Calu3 (cell line): ENCODE data around the gene RGS16. TPM values are rescaled to one million over a fixed set of nuclear protein-coding genes. Genes with fewer than 3 reads are reported as not detected.

Experiments
- BruUV-seq: library from RNA; stranded (reverse); fragments of 400-500 nt; replicated peaks from 2 replicates; lab custom pipeline; 2021; lab: Mats Ljungman, UMichigan
- CTCF ChIA-PET: fragments of 300-600 bp; sonication (Branson Sonifier 250); formaldehyde crosslinking; loops from one replicate; lab custom pipeline; 2022; ENCODE audit warnings: antibody characterized with exemption; lab: Charles Lee
- DNase-seq: peaks from one replicate; pipeline ENCODE4 v3.0.0; 2022
- H3K27ac Mint-ChIP-seq: one replicate; pipeline ENCODE4 v1.8.0; 2022; ENCODE audit warnings: mixed read lengths; ENCODE audit not compliant: unreplicated experiment
- H3K27me3 Mint-ChIP-seq: one replicate; pipeline ENCODE4 v1.8.0; 2022; ENCODE audit warnings: mixed read lengths; ENCODE audit not compliant: unreplicated experiment
- H3K36me3 Mint-ChIP-seq: one replicate; pipeline ENCODE4 v1.8.0; 2022; ENCODE audit warnings: mild to moderate bottlenecking, moderate library complexity, mixed read lengths; ENCODE audit not compliant: insufficient read depth, unreplicated experiment
- H3K4me1 Mint-ChIP-seq: one replicate; pipeline ENCODE4 v1.8.0; 2022; ENCODE audit warnings: mild to moderate bottlenecking, low read depth, mixed read lengths; ENCODE audit not compliant: unreplicated experiment
- H3K4me3 Mint-ChIP-seq: one replicate; pipeline ENCODE4 v1.8.0; 2022; ENCODE audit warnings: mild to moderate bottlenecking, low read depth, moderate library complexity, mixed read lengths; ENCODE audit not compliant: unreplicated experiment
- H3K9me3 Mint-ChIP-seq: one replicate; pipeline ENCODE4 v1.8.0; 2022; ENCODE audit warnings: low read depth, mixed read lengths; ENCODE audit not compliant: unreplicated experiment
- intact Hi-C: fragments of 100-400 bp; cut with micrococcal nuclease; formaldehyde crosslinking; loops from one replicate; pipeline ENCODE4 v1.10.0; 2022; ENCODE audit not compliant: unreplicated experiment
- total RNA-seq: library from RNA; stranded (reverse); gene quantifications from 2 replicates; pipeline ENCODE4 v1.2.3, GENCODE V29; 2022
- TF ChIP-seq, protein P1 (sequence below): fragments of 200-600 bp; IDR thresholded peaks from one replicate; pipeline ENCODE4 v1.8.0; 2022; ENCODE audit warnings: antibody characterized with exemption; ENCODE audit not compliant: unreplicated experiment

The RGS16 gene
- total RNA-seq, 1 experiment from 2014 or later: 1.2 TPM

DNA sequence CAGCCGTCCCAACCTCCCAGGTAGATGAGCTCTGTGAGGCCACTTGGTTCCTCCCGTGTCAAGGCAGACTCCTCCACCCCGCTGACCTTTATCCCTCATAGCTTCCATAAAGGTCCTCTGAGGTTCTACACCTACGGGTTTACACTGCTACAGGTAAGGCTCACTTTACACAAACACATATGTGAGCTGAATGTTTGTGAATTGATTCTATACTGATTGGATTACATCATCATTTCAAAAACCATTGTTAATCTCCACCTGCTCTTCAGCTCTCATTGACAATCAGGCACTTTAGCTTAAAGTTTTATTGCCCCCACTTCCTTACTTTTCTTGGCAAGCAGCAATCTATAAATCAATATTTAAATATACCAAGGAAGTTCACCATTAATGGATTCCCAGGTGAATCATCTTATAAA lies 12.8 kb upstream of the RGS16 start:
- peak overlapping the region; percentile 79 for H3K4me3 Mint-ChIP-seq
- H3K27ac Mint-ChIP-seq: peak overlapping the region; percentile 40
- TF ChIP-seq, protein P1, sequence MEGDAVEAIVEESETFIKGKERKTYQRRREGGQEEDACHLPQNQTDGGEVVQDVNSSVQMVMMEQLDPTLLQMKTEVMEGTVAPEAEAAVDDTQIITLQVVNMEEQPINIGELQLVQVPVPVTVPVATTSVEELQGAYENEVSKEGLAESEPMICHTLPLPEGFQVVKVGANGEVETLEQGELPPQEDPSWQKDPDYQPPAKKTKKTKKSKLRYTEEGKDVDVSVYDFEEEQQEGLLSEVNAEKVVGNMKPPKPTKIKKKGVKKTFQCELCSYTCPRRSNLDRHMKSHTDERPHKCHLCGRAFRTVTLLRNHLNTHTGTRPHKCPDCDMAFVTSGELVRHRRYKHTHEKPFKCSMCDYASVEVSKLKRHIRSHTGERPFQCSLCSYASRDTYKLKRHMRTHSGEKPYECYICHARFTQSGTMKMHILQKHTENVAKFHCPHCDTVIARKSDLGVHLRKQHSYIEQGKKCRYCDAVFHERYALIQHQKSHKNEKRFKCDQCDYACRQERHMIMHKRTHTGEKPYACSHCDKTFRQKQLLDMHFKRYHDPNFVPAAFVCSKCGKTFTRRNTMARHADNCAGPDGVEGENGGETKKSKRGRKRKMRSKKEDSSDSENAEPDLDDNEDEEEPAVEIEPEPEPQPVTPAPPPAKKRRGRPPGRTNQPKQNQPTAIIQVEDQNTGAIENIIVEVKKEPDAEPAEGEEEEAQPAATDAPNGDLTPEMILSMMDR: no peak
- peaks cover 19% of the 10 kb centered on the region for H3K27me3 Mint-ChIP-seq
- H3K36me3 Mint-ChIP-seq: peaks cover 30% of the 10 kb centered on the region
- CTCF ChIA-PET: interaction anchor here (0.7 to 2.3 kb wide), 3 partner anchors 12 to 169 kb away, joined by 3 to 10 read pairs (median 7); no protein-coding TSS in a partner anchor
- H3K4me1 Mint-ChIP-seq: peaks cover 34% of the 10 kb centered on the region
- intact Hi-C loops: loop anchor here (5.0 kb wide), 2 partner anchors 70 to 165 kb away; no protein-coding TSS in a partner anchor
- H3K9me3 Mint-ChIP-seq: peaks cover 3% of the 10 kb centered on the region
- BruUV-seq: no TSS peak
- no peak for DNase-seq

DNA sequence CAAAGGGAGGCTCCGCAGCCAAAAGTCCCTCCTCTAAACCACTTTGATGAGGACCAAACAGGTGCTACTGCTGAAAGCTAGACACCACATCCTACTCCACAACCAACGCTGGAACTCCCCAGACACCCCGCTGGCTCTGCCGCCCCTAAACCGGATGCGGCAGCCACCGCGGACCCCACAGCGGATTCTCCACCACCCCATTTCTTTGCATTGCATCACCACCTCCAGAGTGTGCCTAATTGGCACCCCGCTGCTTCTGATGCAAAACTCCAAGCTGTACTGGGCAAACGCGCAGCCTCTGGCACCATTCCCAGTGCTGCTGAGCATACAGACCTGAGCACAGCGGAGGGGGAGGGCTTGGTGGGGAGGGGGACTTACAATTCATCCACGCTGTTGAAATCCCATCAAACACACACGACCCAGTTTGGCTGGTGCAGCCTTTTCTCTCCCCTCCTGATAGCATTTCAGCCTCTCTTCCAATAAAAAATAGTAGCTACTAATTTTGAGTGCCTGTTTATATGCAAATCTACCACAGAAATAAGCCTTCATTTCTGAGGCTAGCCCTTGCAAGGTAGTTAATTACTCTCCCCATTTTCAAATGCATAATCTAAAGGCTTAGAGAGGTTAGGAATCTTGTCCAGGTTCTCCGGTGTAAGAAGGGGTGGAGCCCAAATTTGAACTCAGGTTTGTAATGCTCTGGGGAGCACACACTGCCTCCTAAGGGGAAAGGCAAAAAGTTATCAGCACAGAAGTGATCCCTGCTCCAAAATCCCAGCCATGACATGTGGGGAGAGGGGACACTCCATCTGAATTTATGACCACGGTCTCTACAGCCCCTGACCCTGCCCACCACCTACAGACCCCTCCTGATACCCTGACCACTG lies 12.2 kb upstream of the RGS16 start:
- Mint-ChIP-seq H3K4me1 (peaks cover 34% of the 10 kb centered on the region), H3K36me3 (peaks cover 30% of the 10 kb centered on the region), H3K27me3 (peaks cover 26% of the 10 kb centered on the region), H3K9me3 (peaks cover 3% of the 10 kb centered on the region), H3K27ac (peak overlapping the region; percentile 40), H3K4me3 (peak overlapping the region; percentile 79)
- BruUV-seq: no TSS peak
- TF ChIP-seq, protein P1: no peak
- intact Hi-C loops: loop anchor here (5.0 kb wide), 2 partner anchors 71 to 166 kb away; no protein-coding TSS in a partner anchor
- CTCF ChIA-PET: interaction anchor here (0.6 to 2.3 kb wide), 5 partner anchors 11 to 180 kb away, joined by 3 to 10 read pairs (median 7); no protein-coding TSS in a partner anchor
- DNase-seq: peak; percentile 49

DNA sequence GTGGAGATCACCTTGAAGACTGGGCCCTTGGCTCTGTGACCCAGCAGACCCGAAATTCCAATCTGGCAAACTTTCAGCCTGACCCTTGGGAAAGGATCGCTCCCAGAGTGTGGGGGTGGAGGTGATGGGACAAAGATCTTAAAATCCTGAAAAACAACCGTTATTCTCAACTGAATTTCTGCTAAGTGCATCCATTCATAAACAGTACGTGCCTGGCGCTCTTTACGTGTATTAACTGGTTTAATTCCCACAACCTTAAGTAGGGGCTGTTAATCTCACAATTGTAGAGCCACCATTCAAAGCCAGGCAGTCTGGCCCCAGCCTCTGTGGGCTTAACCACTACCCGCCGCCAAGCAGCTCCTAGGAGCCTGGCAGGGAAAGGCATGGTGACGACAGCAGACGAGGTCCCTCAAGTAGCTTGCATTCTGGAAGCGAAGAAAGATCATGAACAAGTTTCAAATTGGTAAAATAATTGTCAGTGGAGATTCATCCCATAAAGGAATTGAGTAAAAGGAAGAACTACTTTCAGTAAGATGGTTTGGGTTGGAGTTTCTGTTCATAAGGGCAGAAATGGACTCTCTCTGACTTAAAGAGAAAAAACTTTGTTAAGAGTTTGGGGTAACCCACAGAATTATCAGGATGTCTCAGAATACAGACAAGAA lies 11.4 kb upstream of the RGS16 start:
- TF ChIP-seq, protein P1: no peak
- no TSS peak for BruUV-seq
- peaks cover 30% of the 10 kb centered on the region for H3K36me3 Mint-ChIP-seq
- H3K27ac Mint-ChIP-seq: peak overlapping the region; percentile 40
- peaks cover 34% of the 10 kb centered on the region for H3K27me3 Mint-ChIP-seq
- peaks cover 1% of the 10 kb centered on the region for H3K9me3 Mint-ChIP-seq
- intact Hi-C loops: loop anchor here (5.0 kb wide), 2 partner anchors 72 to 167 kb away; no protein-coding TSS in a partner anchor
- H3K4me3 Mint-ChIP-seq: peak overlapping the region; percentile 79
- CTCF ChIA-PET: interaction anchor here (0.8 to 2.3 kb wide), 6 partner anchors 10 to 171 kb away, joined by 3 to 10 read pairs (median 4); no protein-coding TSS in a partner anchor
- peaks cover 34% of the 10 kb centered on the region for H3K4me1 Mint-ChIP-seq
- no peak for DNase-seq

DNA sequence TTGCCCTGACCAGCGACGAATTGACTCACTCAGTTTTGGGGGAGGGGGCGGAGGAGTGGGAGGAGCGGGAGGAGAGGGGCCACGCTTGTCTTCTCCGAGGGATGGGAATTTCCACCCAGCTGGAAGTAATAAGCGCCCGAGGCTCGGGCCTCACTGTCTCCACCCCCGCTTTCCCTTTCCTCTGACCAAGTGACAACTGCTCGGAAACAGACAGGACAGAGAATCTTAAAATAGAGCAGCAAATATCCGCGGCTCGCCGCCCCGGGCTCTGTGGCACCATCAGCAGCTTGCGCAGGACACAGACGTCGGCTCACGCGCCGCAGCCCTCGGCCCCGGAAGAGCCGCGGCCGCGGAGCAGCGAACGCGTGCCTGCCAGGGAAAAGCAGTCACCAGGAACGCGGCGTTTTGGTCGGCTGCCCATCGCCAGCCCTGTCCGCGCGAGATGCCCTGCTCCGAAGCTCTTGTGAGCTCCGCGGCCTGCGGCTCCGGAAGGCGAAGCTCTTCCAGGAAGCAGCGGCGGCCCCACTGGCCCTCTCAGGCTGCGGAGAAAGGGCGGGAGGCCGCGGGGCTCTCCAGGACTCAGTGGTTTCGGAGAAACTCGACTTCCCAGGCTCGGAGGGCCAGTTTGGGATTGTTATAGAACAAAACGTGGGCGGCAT lies 10.7 kb upstream of the RGS16 start:
- TF ChIP-seq, protein P1: no peak
- Mint-ChIP-seq H3K9me3 (no peaks in the 10 kb centered on the region), H3K4me1 (peaks cover 34% of the 10 kb centered on the region), H3K27me3 (peaks cover 40% of the 10 kb centered on the region), H3K27ac (no peak overlapping the region), H3K36me3 (peaks cover 30% of the 10 kb centered on the region), H3K4me3 (peak overlapping the region; percentile 79)
- no TSS peak for BruUV-seq
- peak; percentile 46 for DNase-seq
- intact Hi-C loops: loop anchor here (5.0 kb wide), 2 partner anchors 72 to 167 kb away; no protein-coding TSS in a partner anchor
- CTCF ChIA-PET: interaction anchor here (0.8 to 2.3 kb wide), 5 partner anchors 10 to 171 kb away, joined by 3 to 10 read pairs (median 4); no protein-coding TSS in a partner anchor
